Iris pigment epithelial cell (primary cell): ENCODE measurements around the gene SIK3.
A peak's percentile ranks its signal among the peaks of the same experiment; 100 is the strongest.
"Not testable (repeated sequence)": the region's sequence is repeated elsewhere in the genome, so short reads cannot be mapped to it uniquely, and the experiment has no call there.

Source experiments
- DNase-seq: peaks from one replicate; pipeline ENCODE4 v3.0.0-alpha.2; 2011; ENCODE audit warnings: low read depth

Gene SIK3

DNA sequence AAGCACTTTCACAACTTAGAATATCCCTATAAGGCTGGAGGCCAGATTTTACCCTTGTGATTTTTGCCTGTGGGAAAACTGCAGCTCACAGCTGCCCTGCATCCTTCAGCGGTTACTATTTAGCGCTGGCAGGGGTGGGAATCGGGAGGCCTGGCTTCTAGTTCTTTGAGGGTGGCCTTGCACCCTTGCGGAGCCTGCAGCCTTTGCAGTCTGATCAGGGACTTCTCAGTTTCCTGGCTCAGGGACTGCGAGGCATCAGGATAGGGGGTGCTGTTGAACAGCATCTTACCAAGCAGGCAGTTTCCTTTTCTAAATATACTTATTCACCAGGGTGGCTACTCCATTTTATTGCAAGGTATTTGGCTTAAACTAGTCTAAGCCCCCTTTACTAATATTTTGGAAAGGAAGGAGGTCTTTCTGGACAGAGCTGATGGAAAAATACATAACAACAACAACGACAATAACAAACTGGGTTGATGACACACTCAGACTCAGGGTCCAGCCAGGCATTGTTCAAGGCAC lies 257.9 kb downstream of the SIK3 start:
- peak; percentile 31 for DNase-seq

DNA sequence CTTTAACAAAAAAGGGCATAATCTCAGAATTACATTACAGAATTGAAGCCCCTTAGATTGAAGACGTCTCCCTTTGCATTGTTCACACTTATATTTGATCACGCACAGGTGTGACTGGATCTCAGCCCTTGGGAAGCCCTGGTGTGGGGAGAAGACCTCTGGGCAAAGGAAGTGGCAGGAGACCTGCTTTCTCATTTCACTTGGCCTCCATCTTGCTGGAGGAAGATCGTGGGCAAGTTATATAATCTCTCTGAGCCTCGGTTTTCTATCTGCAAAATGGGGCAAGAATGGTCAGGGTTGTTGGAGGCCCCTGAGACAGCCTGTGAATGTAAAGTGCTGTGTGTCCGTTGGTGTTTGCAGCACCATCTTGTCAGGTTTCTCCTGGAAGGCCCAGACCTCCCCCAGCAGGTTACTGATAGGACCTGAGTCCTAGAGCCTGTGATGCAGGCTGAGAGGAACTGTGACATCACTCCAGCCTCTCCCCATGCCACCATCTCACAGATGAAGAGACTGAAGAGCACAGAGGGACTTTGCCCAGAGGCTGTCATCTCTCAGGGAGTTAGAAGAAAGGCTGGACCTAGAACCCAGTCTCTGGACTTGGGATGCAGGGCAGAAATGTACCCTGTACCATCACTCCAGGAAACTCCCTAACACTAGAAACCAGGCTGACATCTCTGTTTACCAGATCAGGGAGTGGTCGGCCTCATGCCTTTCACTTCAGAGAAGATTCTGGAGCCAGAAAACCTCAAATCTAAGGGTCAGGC lies 259.7 kb downstream of the SIK3 start:
- DNase-seq = no peak

DNA sequence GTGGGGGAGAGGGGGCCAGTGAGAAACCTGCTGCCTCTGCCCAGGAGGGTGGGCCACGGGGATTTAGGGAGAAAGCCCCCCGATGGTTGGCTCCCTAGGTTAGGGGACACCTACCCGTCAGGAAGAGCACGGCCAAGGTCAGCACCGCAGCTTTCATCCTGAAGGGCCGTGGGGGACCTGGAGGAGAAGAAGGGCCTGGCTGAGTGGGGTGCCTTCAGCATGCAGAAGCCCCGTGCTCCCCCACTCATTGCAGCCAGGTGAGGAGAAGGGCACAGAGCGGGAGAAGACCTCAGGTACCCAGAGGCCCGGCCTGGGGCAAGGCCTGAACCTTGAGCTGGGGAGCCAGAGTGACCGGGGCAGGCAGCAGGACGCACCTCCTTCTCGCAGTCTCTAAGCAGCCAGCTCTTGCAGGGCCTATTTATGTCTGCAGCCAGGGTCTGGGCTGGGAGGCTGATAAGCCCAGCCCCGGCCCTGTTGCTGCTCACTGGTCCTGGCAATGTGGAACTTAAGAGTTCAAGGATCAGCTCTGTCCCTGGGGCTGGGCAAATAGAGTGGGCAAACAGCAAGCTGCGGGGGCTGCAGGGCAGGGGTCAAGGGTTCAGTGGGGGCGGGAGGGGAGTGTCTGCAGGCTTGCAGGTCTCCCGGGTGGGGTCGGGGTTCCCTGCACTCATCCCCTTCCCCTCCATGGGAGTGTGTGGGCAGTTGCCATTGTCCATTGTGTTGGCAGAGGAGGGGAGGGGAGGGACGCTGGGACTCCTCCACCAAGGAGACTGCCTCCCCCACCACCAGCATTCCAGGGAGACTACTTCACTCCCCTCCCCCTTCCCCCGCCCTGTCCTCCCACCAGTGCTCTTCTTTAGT lies 260.8 kb downstream of the SIK3 start, which contains the start of gene APOA1:
APOA1 (minus strand) TSS at position 392 of the 861 bp plus-strand sequence; CDS start at position 157, 235 bp downstream.
- no peak for DNase-seq

DNA sequence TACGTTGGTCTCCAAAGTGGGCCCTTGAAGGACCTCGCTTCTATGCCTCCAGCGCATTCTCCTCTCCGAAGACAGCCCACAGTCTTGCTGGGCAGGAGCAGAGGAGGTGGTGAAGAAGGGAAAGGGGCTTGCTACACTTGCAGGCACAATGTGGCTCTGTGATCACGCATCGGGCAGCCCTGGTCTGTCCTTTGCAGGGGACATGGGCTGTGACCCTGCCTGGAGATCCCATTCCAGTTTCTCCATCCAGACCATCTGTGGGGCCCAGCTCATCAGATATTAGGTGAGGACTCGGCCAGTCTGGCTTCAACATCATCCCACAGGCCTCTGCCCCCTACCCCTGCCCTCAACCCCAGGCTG lies 261.6 kb downstream of the SIK3 start:
- no peak for DNase-seq

- DNase-seq = peak; percentile 96
Measured at GRCh38 chr11:116835791-116836631, 262.2 kb downstream of the SIK3 start.

DNA sequence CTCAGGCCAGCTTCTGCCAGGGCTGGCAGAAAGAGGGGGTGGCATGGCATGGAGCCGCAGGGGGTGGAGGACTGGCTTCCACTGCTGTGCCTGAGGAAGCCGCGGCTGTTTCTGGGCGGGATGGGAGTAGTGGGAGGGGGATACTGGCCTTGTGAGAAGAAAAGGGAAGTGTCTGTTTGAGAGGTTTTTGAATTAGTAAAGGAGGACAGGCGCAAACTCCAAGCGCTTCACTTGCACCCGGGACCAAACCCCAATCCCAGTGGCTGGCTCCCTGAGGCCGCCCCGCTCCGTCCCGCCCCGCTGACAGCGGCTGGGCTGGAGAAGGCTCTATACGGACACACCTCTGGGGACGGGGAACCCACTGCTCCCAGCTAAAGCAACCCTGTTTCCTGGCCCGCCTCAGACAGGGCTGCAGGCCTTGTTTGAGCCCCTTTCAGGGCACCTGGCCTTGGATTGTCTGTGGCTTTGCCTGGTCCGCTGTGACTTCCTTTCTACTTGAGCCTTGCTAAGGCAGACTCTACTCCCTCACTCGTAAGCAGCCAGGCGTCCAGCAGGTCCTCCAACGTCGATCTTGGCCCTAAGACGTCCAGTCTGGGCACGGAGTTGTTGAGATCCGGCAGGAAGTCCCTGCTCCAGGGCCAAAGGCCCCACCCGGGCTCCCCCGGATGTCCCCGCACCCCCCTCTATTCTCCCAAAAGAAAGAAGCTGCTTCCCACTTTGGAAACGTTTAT lies 263.0 kb downstream of the SIK3 start:
- no peak for DNase-seq

DNA sequence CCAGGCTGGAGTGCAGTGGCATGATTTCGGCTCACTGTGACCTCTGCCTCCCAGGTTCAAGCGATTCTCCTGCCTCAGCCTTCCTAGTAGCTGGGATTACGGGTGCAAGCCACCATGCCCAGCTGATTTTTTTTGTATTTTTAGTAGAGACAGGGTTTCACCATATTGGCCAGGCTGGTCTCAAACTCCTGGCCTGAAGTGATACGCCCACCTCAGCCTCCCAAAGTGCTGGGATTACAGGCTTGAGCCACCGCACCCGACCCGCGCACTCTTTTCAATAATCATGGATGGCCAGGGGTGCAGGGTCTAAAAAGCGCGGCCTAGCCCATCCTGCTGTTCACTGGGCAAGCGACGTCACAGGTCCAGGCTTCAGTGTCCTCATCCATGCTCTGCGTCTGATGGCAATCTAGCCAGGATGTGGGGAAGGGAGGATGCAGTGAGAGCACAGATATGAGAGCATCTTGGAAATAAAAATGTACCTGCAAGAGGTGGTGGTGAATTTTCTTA lies 263.6 kb downstream of the SIK3 start:
- not testable (repeated sequence) for DNase-seq

DNA sequence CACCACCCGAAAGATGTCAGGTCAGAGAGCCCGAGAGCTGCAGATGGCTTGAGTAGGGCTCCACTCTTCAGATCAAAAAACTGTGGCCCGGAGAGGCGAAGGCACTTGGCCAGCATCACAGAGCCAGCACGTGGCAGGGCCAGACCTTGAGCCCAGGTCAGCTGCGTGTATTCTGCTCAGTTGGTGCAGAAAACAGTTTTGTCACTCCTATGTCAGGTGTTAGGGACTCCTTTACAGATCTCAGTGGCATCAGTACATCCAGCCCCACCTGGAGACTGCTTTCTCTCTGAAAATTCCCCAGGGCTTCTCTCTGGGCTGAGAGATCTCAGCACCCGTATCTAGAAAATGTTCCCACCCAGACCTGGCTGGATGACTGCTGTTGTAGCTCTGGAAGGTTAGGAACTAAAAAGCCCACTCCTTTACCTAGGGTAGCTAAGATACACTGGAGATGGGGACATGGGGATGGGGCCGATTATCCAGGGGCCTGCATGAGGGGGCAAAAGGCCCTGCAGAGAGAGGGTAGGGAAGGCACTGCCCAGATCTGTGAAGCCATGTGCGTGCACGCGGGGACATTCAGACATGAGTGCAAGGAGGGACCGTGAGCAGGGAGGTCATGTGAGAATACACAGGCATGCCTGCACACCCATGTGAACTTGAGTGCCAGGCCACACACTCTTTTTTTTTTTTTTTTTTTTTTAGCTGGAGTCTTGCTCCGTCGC lies 264.3 kb downstream of the SIK3 start:
- DNase-seq = no peak

GRCh38 chr11:116833491-116833815 lies 264.8 kb downstream of the SIK3 start:
- DNase-seq = no peak

GRCh38 chr11:116832350-116833290 lies 265.6 kb downstream of the SIK3 start:
- DNase-seq = no peak

DNA sequence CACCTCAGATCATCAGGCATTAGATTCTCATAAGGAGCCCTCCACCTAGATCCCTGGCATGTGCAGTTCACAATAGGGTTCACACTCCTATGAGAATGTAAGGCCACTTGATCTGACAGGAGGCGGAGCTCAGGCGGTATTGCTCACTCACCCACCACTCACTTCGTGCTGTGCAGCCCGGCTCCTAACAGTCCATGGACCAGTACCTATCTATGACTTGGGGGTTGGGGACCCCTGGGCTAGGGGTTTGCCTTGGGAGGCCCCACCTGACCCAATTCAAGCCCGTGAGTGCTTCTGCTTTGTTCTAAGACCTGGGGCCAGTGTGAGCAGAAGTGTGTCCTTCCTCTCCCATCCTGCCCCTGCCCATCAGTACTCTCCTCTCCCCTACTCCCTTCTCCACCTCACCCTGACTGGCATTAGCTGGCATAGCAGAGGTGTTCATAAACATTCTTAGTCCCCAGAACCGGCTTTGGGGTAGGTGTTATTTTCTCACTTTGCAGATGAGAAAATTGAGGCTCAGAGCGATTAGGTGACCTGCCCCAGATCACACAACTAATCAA lies 266.4 kb downstream of the SIK3 start:
- DNase-seq = no peak

- DNase-seq = no peak
Measured at GRCh38 chr11:116830184-116830912, 267.9 kb downstream of the SIK3 start.

DNA sequence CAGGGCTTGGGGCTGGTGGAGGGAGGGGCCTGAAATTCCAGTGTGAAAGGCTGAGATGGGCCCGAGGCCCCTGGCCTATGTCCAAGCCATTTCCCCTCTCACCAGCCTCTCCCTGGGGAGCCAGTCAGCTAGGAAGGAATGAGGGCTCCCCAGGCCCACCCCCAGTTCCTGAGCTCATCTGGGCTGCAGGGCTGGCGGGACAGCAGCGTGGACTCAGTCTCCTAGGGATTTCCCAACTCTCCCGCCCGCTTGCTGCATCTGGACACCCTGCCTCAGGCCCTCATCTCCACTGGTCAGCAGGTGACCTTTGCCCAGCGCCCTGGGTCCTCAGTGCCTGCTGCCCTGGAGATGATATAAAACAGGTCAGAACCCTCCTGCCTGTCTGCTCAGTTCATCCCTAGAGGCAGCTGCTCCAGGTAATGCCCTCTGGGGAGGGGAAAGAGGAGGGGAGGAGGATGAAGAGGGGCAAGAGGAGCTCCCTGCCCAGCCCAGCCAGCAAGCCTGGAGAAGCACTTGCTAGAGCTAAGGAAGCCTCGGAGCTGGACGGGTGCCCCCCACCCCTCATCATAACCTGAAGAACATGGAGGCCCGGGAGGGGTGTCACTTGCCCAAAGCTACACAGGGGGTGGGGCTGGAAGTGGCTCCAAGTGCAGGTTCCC lies 268.6 kb downstream of the SIK3 start, which contains the start of gene APOC3:
APOC3 (plus strand) TSS at position 383 of the 659 bp plus-strand sequence. CDS start 676 bp downstream, outside the sequence.
- peak; percentile 33 for DNase-seq

GRCh38 chr11:116828632-116829524 lies 269.4 kb downstream of the SIK3 start:
- no peak for DNase-seq

- DNase-seq = no peak
Measured at GRCh38 chr11:116827461-116827860, 270.8 kb downstream of the SIK3 start.

DNA sequence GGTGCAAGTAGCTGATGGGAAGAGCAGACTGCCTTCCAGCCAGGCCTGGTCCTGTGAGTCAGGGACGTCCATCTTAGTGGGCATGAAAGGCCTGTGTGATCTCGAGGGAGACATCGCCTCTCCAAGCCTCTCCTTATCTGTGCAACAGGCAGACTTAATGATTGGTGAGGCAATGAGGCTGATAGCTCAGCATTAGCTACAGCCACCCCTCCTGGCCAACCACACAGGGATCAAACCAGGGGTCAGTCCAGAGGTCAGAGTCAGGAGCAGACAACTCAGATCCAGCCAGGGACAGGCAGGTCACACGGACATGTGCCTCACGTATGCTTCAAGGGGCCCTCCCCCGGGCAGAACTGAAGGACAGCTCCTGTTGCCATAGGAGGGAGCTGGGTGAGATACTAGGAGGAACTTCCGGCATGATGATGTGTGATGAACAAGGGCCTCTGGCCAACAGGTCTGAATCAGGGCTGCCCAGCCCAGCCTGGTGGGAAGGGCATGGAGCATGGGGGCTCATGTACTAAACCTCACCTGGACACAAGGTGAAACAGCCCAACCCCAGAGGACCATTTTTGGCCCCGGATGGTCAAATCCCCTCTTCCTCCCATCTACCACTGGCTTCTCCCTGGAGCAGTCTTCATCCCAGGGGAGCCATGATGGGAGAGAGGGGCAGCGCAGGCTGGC lies 271.3 kb downstream of the SIK3 start:
- no peak for DNase-seq
